GM18526 (cell line): ENCODE data around the gene SV2B.

Experiments used
- POLR2A ChIP-seq: IDR thresholded peaks from 3 replicates; pipeline ENCODE4 v1.6.1; 2011; ENCODE audit not compliant: insufficient read length; ENCODE audit errors: extremely low read depth

Gene SV2B

GRCh38 chr15:91224755-91225380 lies 124.8 kb downstream of the SV2B start:
- no peak for TF ChIP-seq POLR2A

- TF ChIP-seq POLR2A = no peak
Observed at GRCh38 chr15:91225741-91226140, 125.7 kb downstream of the SV2B start.

DNA sequence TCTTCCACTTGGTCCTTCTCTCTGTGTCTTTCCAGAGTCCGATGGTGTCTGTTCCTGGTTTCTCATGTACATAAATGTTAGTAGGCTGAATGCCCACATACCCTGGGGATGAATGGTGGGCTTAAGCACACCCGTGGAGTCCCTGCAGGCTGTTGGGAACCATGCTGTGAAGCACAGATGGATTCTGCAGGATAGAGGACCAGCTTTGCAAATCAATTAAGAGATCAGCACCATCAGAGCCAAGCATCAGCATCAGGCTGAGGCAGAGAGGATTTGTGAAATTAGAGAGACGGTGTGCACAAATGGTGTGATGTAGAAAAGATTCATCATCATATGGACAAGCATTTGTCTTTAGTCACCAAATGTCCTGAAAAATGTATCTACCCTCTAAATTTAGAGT lies 127.1 kb downstream of the SV2B start:
- no peak for TF ChIP-seq POLR2A

- TF ChIP-seq POLR2A = no peak
Observed at GRCh38 chr15:91227766-91228165, 127.7 kb downstream of the SV2B start.

- no peak for TF ChIP-seq POLR2A
Observed at GRCh38 chr15:91228383-91228782, 128.3 kb downstream of the SV2B start.

DNA sequence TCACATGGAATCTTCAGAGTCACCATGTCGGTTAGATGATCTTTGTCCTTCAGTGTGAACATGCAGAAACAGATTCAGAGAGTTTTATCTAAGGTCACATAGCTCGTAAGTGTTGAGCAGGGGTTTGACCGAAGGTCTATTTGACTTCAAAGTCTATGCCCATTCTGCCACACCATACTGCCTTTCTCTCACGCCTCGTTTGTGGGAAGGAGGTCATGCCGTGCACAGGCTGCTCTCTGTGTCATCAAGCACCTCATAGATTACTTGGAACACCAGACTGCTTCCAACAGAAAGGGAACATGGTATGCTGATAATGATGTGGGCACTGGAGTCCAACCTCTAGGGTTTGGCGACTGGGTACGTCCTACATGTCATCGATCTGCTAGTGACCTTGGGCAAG lies 128.8 kb downstream of the SV2B start:
- no peak for TF ChIP-seq POLR2A

GRCh38 chr15:91231703-91232102 lies 131.6 kb downstream of the SV2B start:
- no peak for TF ChIP-seq POLR2A

DNA sequence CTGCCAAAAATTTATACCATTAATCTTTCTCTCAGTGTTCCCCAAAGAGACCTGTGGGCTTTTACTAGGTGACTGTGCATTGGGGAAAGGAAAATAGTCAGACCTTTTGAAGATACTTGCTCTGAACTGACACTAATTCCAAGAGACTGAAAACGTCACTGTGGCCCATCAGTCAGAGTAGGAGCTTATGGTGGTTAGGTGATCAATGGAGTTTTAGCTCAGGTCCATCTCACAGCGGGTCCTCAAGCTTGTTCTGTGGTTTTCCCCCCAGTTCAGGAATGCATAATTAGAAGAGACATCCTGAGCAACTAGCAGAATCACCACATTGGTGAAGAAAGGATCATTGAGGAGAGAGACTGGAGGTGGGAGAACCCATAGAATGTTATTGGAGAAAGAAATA lies 134.7 kb downstream of the SV2B start:
- no peak for TF ChIP-seq POLR2A

GRCh38 chr15:91235376-91235775 lies 135.3 kb downstream of the SV2B start:
- no peak for TF ChIP-seq POLR2A

DNA sequence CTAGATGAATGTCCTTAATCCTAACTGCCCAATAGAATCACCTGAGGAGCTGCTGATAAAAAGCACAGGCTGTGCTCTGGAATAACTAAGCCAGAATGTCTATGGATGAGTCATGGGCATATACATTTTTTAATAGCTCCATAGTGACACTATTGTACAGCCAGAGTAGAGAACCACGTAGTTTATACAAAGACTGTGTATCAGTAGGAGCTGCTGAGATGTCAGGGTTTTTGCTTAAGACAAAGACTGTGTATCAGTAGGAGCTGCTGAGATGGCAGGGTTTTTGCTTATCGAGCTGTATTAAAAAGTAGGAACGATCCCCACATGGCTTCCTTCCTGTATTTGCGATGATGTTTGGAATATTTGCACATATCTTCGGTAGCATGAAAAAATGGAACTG lies 137.4 kb downstream of the SV2B start:
- no peak for TF ChIP-seq POLR2A

DNA sequence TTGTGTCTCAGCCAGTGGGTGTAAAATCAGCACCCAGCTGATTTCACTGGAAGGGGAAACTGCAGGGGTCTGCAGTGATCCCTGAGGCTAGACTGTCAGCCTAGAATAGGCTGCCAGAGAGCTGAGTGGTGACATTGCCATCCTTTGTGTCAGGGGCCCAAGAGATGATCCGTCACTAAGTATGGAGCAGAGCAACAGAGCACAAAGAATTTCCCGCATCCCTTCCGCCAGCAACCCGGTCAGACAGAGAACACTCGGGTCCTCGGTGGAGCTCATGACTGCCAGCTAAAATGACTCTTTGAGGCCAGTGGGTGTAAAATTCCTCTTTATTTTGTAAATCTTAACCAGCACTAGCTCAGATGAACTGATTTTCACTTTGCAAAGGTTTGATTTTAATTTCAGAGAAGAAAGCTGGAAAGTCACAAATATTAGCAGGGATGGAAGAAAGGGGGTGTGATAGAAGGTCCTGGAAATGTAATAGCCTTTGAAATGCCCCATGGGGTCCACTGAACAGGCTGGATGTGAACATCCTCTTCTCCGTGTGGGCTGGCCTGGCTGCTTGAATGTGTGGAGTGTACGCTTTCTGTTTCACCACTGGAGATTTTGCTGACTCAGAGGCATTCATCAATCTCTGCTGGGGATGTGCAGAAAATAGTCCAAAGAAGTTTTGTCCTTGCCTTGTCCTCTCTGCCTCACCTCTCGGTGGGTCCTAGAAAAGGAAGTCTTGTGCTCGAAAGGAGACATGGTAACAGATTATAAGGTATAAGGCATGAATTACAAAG lies 138.8 kb downstream of the SV2B start:
- TF ChIP-seq POLR2A = no peak

DNA sequence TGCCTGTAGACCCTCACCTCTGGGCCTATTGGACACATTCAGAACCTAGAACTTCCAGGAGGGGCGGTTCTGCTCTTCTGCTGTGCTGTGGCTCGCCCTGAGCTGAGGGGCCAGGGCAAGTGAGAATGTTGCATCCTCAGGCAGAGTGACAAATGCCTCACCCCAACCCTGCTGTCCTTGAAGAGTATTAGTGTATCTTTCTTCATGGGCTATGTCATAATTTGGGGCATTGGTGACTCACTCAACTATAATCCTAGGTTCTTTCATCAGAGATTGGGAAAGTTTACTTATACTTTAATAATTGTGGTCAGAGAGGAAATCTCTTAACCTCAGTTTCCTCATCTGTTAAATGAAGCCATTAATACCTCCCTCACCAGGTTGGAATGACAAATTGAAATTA lies 143.8 kb downstream of the SV2B start:
- no peak for TF ChIP-seq POLR2A

GRCh38 chr15:91244919-91245318 lies 144.9 kb downstream of the SV2B start:
- TF ChIP-seq POLR2A = no peak

GRCh38 chr15:91246998-91247397 lies 146.9 kb downstream of the SV2B start:
- TF ChIP-seq POLR2A = no peak

GRCh38 chr15:91249591-91249990 lies 149.5 kb downstream of the SV2B start:
- TF ChIP-seq POLR2A = no peak

DNA sequence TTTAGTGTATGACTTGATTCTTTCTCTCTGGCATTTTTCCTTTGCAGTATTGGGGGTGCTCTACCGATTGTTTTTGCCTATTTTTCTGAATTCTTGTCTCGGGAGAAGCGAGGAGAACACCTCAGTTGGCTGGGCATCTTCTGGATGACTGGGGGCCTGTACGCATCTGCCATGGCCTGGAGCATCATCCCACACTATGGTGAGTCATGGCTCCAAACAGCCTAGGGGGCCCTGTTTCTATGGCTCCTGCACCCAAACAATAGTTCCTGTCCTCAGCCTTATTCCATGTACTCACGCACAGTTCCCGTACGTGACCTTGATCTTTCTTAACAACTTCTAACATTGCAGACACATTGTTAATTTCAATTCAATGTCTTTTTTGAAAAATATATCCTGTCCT lies 152.3 kb downstream of the SV2B start:
- TF ChIP-seq POLR2A = no peak

DNA sequence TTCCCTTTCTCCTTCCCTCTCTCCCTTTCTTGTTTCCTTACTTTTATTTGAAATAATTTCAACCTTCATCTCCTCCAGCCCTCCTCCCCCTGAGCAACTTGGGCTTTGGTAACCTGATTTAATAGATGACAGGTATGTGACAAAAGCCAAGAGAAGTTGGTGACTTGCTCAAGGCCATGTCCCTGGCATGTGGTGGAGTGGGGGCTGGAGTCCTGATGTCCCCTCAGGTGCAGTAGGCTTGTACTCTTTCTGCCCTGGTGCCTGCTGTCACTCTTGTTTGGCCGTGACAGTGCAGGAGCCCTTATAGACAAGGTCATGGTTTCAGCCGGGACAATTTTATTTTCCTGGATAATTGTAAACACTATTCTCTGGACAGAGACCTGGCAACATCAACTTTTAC lies 152.7 kb downstream of the SV2B start:
- TF ChIP-seq POLR2A = no peak
